ENCODE results near the gene TEAD1. TPM values are rescaled to one million over a fixed set of nuclear protein-coding genes. Genes with fewer than 3 reads are reported as not detected.

TEAD1 gene
- total RNA-seq, 2 experiments from 2014 or later, result 0.11 TPM; not detected in 1

- ChIA-PET CTCF (no interaction called here), POLR2A (no interaction called here)
- intact Hi-C loops (cut with DNase I, micrococcal nuclease), result no loop called here
- TF ChIP-seq CTCF (IDR thresholded peaks at IDR 0.05), result no peak
- Mint-ChIP-seq H3K27ac (no peak overlapping the region), H3K36me3 (ENCODE audit: low read depth) (no peaks in the 10 kb centered on the region), H3K4me1 (ENCODE audit: low read depth) (no peaks in the 10 kb centered on the region), H3K27me3 (peaks cover 32% of the 10 kb centered on the region), H3K9me3 (no peaks in the 10 kb centered on the region), H3K4me3 (no peak overlapping the region)
- no peak overlapping the region for H3K27ac ChIP-seq (ENCODE audit: low read depth in 1 of 2, low read length in 2 of 2)
- H3K27me3 ChIP-seq (ENCODE audit: control insufficient read depth in 1 of 2, insufficient read depth in 2 of 2, low read length in 2 of 2), result no peaks in the 10 kb centered on the region
- DNase-seq (no peak), ATAC-seq (ENCODE audit: poor library complexity) (no peak)
- H3K9me3 ChIP-seq (ENCODE audit: control insufficient read depth in 1 of 2, insufficient read depth in 1 of 2, low read length in 2 of 2), result no peaks in the 10 kb centered on the region
- no peak overlapping the region for H3K4me3 ChIP-seq (ENCODE audit: low read length)
- no peaks in the 10 kb centered on the region for H3K36me3 ChIP-seq (ENCODE audit: insufficient read depth, low read length)
- H3K4me1 ChIP-seq (ENCODE audit: insufficient read depth, low read length), result no peaks in the 10 kb centered on the region
Measured at GRCh38 chr11:12773591-12773990, 99.4 kb downstream of the TEAD1 start.

GRCh38 chr11:12775955-12776354 is 101.7 kb downstream of the TEAD1 start:
- no peaks in the 10 kb centered on the region for H3K9me3 Mint-ChIP-seq
- Histone ChIP-seq H3K36me3 (ENCODE audit: insufficient read depth, low read length) (no peaks in the 10 kb centered on the region), H3K4me1 (ENCODE audit: insufficient read depth, low read length) (no peaks in the 10 kb centered on the region), H3K9me3 (ENCODE audit: control insufficient read depth in 1 of 2, insufficient read depth in 1 of 2, low read length in 2 of 2) (no peaks in the 10 kb centered on the region), H3K4me3 (ENCODE audit: low read length) (no peak overlapping the region), H3K27ac (ENCODE audit: low read depth in 1 of 2, low read length in 2 of 2) (no peak overlapping the region), H3K27me3 (ENCODE audit: control insufficient read depth in 1 of 2, insufficient read depth in 2 of 2, low read length in 2 of 2) (no peaks in the 10 kb centered on the region)
- ChIA-PET CTCF (no interaction called here), POLR2A (no interaction called here)
- H3K27ac Mint-ChIP-seq, result no peak overlapping the region
- no peak overlapping the region for H3K4me3 Mint-ChIP-seq
- H3K4me1 Mint-ChIP-seq (ENCODE audit: low read depth), result no peaks in the 10 kb centered on the region
- no peak for DNase-seq
- H3K27me3 Mint-ChIP-seq, result peaks cover 45% of the 10 kb centered on the region
- ATAC-seq (ENCODE audit: poor library complexity), result no peak
- H3K36me3 Mint-ChIP-seq (ENCODE audit: low read depth), result no peaks in the 10 kb centered on the region
- no peak for TF ChIP-seq CTCF (IDR thresholded peaks at IDR 0.05)
- intact Hi-C loops (cut with DNase I, micrococcal nuclease), result loop anchor here in 1 of 2 experiments (2.0 kb wide), 1 partner anchor 61 kb away; no protein-coding TSS in a partner anchor

- Mint-ChIP-seq H3K27me3 (peaks cover 47% of the 10 kb centered on the region), H3K4me3 (no peak overlapping the region), H3K36me3 (ENCODE audit: low read depth) (no peaks in the 10 kb centered on the region), H3K4me1 (ENCODE audit: low read depth) (no peaks in the 10 kb centered on the region), H3K27ac (no peak overlapping the region), H3K9me3 (no peaks in the 10 kb centered on the region)
- intact Hi-C loops (cut with DNase I, micrococcal nuclease), result no loop called here
- ATAC-seq (ENCODE audit: poor library complexity) (no peak), DNase-seq (no peak)
- Histone ChIP-seq H3K4me1 (ENCODE audit: insufficient read depth, low read length) (no peaks in the 10 kb centered on the region), H3K9me3 (ENCODE audit: control insufficient read depth in 1 of 2, insufficient read depth in 1 of 2, low read length in 2 of 2) (no peaks in the 10 kb centered on the region), H3K27ac (ENCODE audit: low read depth in 1 of 2, low read length in 2 of 2) (no peak overlapping the region), H3K36me3 (ENCODE audit: insufficient read depth, low read length) (no peaks in the 10 kb centered on the region), H3K27me3 (ENCODE audit: control insufficient read depth in 1 of 2, insufficient read depth in 2 of 2, low read length in 2 of 2) (no peaks in the 10 kb centered on the region), H3K4me3 (ENCODE audit: low read length) (no peak overlapping the region)
- TF ChIP-seq CTCF (IDR thresholded peaks at IDR 0.05), result no peak
- ChIA-PET POLR2A (no interaction called here), CTCF (no interaction called here)
Measured at GRCh38 chr11:12777208-12777874, 103.1 kb downstream of the TEAD1 start.
